HG03066 (cell line): ENCODE data around the gene STKLD1.
"Not testable (repeated sequence)": the region's sequence is repeated elsewhere in the genome, so short reads cannot be mapped to it uniquely, and the experiment has no call there.

Experiments
- ATAC-seq: cut with Tn5 transposase; IDR thresholded peaks from one replicate; pipeline ENCODE4 v1.9.1; 2021; ENCODE audit warnings: low read depth; ENCODE audit not compliant: unreplicated experiment

The STKLD1 gene

DNA sequence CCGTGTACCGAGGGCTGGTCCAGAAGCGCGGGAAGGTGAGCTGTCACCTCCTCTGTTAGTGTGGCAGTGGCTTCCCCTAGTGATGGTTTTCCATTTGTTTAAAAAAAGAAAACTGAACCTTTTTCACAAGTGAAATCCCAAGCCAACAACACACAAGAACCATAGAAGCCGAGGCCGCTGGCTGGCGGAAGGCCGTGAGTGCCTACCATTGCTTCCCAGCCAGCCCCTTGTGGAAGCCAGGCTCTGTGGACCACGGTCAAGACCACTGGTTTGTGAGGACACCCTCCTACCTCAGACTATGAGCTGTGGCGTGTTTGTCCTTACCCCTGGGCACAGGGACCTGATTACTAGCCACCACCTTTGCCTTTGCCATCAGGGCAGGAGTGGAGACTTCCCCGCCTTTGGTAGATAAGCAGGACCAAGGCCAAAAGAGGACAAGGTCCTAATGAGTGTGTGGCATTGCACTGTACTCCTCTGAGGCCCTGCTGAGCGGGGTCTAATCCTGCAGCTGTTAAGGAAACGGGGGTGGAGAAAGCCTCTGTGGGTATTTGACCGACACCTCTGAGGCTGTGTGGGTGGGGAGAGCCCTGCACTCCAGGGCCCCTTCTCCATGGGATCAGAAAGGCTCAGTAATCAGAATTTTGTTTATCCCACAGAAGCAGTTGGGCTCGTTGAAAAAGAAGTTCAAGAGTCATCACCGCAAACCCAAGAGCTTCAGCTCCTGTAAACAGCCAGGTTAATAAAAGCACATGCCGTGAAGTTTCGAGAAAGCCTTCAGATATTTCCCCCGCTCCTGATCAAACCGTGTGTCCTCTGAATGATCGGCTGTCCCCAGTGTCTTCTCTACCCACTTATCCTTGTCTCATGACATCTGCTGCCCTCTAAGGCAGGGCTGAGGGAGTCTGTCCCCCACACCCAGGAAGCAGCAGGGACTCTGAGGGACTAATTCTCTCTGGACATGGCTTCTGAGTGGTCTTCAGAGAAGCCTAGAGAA is 15.5 kb upstream of the STKLD1 start:
- ATAC-seq: no peak

DNA sequence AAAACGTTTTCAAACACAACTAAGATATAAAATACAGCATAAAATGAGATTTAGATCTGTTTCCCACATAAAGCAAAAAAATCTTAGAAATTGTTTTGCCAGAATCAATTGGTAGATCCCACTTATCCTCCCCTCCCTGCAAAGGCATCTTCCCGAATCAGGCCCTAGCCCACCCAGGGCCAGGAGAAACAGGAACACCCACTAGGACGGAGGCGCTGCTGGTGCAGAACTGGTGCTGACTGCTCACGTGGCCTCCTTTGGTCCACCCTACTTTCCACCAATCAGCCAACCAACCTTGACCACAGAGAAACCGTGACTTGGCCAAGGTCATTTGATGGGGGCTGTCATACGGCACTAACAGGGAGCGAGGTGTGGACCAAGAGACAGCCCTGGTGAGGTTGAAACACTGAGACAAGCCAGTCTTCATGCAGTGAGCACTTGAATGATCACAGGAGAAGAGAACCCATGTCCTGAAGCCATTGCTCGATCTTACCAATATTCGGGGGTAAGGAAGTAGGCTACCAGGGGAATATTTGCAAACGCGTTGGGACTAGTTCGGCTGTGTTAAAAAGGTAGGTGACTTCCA is 14.6 kb upstream of the STKLD1 start:
- ATAC-seq: no peak

DNA sequence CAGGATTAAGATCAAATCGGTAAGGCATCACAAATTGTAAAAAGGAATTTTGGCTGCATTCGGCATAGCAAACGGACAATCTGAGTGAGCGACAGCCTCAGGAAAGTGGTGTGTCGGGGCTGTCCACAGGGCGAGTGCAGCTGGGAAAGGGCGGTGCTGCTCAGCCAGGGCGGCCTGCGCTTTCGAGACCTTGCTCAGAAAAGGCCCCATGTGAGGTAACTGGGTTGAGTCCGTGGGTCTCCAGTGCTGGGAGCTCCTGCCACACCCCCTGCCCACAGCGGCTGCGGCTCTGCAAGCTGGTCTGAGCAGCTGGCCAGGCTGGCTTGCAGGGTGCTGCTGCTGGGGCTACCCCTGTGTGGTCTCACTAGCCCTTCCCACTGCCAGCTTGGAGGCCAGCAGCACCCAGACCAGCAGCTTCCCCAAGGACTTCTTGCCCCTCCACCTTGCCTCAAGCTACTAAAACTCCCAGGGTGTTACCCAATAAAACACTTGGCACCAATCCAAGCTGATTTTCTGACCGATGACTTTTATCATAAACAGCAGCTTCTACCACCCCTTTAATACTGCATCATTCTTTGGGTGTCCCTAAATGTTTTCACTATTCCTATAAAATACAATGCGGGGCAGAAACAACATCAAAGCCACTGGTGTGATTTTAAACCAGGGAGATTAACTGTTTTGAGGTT is 13.7 kb upstream of the STKLD1 start:
- ATAC-seq: no peak

DNA sequence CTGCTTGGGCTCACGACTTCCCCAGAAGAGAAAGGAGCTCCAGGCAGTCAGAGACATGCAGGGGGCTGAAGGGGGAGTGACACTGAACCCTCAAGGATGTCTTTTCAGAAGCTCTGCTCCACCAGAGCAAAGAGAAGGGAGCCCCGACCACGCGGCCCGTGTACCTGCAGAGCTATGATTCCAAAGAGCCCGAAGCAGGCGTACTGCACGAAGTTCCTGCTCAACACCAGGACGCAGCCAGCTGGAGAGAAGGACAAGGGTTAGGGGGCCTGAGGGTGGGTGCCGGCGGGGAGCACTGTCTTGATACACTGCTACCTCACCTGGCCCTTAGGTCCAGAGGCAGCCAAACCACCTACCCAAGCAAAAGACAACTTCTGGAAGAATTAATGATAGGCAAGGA is 9.7 kb upstream of the STKLD1 start:
- no peak for ATAC-seq

DNA sequence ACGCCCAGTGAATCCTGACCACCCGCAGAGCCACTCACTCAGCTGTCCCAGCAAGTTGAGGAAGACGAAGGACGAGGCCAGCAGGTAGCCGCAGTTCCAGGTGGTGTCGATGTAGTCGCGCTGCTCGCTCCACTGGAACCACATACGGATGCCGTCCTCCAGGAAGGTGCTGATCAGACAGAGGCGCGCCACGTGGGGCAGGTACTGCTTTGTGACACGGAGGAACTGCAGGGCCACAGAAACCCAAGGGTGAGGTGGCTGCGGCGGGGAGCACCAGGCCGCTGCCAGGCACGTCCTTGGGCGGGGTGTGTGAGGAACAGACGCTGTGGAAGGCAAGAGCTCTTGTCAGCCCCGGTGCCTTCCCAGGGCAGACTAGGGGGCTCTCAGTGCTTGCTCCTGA is 8.9 kb upstream of the STKLD1 start:
- ATAC-seq: no peak

DNA sequence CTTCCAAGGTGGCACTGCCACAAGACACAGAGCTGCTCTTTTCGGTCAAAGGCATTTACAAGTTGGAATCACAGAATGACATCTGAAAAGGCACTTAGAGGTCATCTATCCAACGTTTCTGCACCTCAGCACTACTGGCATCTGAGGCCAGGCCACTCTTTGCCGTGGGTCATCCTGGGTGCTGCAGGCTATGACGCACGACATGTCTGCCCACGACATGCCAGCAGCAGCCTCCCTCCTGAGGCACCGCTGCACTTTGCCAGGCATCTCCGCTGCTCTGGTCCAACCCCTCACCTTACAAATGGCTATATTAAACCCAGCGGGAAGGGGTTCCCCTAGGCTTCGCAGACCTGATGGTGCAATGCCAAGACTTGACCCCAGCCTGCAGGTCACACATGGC is 8.4 kb upstream of the STKLD1 start:
- ATAC-seq: no peak

DNA sequence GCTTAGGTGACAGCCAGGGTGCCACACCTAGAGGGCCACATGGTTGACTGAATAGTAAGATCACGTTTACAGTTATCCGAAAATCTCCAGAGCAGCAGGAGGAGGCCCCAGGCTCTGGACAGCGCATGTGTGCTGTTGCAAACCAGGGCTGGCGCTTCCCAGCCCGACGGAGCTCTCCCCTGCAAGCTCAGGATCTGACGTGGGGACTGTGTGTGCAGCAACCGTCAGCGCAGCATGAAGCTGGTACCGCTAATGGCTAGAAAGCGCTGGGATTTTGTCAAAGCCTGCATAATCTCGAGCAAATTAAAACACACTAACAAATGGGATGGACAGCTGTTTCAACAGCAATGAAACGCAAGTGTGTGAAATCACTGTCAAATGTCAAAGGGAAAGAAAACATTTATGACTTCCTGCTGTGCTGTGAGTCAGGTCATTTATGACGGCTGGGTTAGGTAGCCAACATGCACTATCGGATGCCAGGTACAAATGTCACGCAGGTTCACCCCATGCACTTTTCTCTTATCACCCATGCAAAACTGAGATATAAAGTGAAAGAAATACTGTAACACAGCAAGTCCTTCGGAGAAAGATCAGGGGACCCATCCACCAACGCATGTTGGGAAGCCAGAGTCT is 7.8 kb upstream of the STKLD1 start:
- ATAC-seq: no peak

DNA sequence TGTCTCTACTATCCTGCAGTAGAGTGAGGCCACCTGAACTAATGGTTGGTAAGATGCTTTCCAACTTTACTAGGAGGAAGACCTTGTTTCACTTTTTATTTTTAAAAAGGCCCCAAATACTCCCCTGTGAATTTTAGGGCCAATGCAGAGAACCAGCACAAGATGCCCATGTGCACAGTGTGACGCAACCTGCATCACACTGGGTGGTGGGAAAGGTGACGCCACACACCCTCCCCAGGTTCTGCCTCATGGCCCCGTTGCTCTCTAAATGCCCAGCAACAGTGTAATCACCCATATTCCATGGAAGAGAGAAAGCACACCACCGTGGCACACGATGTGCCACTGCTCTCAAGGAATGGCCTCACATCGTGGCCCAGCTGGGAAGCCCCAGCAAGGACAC is 6.7 kb upstream of the STKLD1 start:
- no peak for ATAC-seq

DNA sequence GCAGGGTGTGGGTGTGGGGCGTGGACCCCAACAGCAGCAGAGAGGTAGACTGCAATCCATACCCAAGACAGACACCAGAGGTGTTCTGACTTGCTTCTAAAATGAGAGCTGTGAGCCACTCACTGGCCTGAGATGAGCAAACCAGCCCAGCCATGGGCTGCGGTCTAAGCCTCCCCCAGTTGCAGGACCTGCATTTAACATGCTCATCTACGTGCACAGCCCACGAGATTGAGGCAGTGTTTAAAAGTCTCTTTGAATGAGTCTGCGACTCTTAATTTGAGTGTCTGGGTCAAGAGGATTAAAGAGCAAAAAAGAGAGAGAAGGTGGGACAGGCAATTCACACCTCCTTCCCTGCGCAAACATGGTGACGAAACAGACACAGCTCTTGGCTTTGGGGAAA is 6.2 kb upstream of the STKLD1 start:
- ATAC-seq: no peak

DNA sequence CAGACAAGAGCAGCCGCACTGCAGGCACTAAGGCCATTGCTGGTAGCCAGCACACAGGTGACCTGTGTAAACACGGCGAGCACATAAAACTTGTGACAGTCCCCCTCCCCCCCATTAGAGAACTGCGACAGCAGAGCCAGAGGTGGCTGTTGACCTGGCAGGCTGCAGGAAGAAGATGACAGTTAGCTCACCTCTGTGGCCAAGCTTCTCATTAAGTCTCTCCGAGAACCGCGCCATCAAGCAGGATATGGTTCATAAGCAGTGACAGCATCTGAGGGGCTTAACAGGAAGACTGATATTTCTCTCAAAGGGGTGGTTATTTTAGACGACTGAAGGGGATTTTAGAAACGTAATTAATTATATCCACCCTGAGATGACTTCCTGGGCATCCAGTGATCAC is 5.5 kb upstream of the STKLD1 start:
- ATAC-seq: no peak

DNA sequence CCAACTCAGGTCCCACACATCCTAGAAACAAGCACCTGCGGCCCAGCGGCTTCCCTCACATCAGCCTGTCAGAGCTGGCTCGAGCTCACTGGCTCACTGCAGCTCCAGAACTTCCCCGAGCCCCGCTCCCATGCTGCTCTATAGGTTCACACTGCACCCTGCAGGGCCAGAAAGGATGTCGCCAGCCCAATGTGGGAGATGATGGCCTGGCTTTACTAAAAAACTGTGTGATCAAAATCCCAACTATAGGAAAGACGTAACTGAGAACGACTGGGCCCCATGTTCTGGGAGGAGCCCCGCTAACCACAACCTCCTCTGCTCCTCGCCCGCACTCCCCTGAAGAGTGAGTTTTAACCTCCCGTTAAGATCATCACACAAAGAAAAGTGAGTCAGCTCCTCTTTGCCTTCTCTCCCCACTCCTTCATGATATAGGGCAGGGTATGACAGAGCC is 4.9 kb upstream of the STKLD1 start:
- ATAC-seq: no peak

DNA sequence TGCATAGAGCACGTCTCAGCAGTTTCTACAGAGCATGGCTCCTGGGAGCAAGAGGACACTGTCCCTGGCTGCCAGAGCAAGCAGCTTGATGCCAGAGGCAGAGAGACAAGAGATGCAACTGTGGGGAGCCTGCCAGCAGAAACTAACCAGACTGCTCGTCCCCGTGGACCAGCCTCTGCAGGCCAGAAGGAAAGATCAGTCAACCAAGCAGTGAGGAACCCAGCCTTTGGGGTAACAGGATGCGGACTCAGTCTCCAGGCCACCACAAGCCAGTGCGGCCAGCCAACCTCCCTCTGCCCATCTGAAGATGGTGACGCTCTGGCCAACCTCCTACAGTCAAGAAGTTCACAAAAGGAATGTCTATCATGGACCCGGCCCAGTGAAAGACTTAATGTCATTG is 4.0 kb upstream of the STKLD1 start:
- no peak for ATAC-seq

DNA sequence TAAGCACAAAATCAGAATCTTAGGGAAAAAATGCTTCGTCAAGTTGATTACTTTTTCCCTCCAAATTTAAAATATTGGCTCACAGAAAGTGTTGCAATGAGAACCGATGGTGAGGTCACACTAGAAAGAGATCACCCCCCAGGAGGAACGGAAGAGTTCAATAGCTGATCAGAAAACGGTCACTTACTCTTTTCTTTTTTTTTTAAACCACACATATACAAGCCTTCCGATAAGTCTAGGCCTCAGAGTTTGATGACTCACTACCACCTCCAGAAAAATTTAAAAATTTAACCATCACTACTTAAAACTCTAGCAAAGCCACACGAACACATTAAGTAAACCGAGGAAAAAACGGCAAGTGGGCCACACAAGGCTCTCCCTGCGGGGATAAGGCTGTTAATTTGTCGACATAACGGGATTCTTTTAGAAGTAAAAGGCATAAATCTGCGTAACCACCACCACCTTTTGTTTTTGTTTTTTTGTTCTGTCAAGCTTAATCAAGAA is 1.5 kb upstream of the STKLD1 start:
- no peak for ATAC-seq

DNA sequence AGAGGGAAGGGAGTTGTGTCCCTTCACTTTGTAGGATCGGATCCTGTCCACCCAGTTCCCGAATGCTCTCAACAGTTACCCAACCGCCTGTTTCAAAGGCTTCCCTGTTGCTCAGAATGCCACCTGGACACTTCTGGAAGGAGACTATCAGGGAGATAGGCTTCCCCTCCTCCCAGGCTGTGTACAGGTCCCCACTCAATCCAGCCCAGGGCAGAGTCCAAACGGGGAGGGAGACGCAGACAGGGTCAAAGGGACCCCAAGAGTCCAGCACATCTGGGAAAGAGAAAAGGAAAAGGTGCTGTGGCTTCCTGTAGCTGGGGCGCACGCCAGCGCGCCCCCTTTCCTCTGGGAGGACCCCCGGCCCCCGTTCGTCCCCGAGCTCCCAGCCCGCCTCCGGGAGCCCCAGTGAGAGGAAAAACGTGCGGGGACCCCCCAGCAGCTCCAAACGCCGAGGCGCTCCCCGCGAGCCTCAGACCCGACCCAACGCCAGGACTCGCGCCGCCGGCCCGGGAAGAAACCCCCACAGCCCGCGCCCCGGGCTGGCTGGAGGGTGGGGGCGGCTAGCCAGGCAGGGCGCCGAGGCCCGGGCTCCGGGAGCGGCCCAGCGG is 946 bp upstream of the STKLD1 start:
- peak; percentile 22 for ATAC-seq

DNA sequence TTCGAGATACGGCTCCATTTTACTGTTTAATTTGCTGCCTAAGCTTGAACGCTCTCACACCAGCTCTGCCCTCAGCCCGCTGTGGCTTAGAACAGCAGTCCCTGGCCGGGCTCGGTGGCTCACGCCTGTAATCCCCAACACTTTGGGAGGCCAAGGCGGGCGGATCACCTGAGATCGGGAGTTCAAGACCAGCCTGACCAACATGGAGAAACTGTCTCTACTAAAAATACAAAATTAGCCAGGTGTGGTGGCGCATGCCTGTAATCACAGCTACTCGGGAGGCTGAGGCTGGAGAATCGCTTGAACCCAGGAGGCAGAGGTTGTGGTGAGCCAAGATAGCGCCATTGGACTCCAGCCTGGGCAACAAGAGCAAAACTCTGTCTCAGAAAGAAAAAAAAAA is 1.1 kb downstream of the STKLD1 start:
- not testable (repeated sequence) for ATAC-seq

DNA sequence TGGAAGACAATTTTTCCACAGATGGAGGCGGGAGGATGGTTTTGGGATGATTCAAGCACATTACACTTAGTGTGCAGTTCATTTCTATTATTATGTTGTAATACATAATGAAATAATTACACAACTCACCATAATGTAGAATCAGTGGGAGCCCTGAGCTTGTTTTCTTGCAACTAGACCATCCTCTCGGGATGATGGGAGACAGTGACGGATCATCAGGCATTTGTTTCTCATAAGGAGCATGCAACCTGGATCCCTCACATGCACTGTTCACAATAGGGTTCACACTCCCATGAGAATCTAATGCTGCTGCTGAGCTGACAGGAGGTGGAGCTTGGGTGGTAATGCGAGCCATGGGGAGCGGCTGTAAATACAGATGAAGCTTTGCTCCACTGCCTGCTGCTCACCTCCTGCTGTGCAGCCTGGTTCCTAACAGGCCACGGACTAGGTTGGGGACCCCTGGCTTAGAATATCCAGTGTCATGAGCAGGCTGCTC is 1.6 kb downstream of the STKLD1 start:
- no peak for ATAC-seq

DNA sequence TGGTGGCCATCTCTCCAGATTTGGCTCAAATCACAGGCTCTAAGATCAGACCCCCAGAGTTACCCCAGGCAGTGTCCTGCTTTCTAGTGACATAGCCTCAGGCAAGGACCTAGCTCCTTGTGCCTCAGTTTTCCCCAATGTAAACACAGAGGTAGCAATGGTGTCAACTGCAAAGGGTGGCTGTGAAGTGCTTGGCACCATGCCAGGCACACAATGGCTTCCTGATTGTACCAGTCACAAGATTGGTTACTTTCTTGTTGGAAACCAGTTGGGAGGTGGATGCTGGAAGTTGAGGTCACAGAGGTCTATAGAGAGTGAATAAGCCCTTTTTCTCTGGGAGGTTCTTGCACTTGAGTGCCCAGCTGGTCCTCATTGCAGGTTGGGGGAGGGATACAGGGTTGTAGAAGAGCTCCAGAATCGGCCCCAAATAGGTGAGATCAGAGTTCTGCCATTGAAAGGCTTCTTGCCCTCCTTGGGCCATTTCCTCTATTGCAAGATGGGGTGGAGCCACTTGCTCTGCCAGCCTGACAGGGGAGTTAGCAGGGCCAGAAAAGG is 2.3 kb downstream of the STKLD1 start:
- ATAC-seq: no peak

DNA sequence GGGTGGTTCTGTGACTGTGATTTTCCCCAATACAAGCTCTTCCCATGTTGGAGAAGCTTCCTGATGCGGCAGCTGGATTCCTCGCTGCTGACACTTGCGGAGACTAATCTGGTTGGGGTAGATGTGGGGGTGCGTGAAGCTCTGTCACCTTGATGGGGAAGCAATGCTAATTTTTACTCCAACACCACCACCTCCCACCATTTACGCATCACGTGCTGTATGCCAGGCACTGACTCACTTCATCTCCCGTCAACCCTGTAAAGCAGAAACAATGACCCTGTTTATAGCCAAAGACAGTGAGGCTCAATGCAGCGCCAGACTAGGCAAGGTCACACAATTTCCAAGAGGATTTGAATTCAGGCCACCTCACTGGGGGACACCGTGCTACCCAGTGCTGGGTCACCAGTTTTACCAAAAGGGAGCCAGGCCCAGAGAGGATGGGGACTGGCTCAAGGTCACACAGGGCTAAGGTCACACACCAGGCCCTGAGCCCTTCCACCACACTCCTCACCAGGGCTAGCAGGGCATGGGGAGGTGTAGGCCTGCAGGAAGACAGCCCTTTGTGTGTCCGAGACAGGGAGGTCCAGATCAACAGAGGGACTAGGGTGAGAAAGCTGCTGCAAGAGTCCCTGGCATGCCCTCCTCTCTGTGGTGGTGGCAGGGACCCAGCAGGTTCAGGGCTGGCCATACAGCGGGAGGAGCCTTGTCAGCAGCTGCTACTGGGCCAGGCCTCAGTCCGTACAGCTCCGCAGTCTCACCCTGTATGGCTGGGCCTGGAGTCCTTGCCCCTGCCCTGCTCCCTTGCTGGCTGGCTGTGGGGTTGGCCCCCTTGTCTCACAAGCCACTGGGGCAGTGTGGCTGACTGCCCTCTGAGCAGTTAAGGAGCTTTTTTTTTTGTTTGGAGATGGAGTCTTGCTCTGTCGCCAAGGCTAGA is 3.3 kb downstream of the STKLD1 start:
- no peak for ATAC-seq

DNA sequence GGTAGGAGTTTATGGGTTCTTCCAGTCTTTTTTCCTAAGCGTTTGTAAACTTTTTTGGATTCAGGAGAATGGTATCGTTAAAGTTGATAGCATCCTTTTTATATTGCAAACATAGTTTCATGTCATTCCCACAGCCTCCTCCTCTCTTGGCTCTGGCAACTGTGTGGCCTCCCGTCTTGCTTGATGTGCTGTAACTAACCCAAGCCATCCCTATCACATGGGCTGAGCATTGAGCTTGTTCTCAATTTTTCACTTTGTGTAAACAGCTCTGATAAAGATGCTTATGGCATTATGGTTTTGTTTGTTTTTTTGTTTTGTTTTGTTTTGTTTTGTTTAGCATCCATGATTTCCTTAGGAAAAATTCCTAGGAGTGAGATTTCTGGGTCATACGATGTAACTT is 4.6 kb downstream of the STKLD1 start:
- ATAC-seq: no peak
